Testis (tissue), 3 donors: ENCODE data around the gene EPHA4. TPM values are rescaled to one million over a fixed set of nuclear protein-coding genes. Genes with fewer than 3 reads are reported as not detected.

Experiments
- DNase-seq: peaks from one replicate; pipeline ENCODE4 v3.0.0-alpha.2; 2019
- H3K27ac ChIP-seq, 2 donors: fragments of 200-600 bp; sonication (generic); one replicate each; pipeline ENCODE4 v1.5.1; 2019
- H3K27me3 ChIP-seq: fragments of 200-600 bp; sonication (generic); one replicate; pipeline ENCODE4 v1.5.1; 2019
- H3K36me3 ChIP-seq: fragments of 200-600 bp; sonication (generic); one replicate; pipeline ENCODE4 v1.5.1; 2017; ENCODE audit warnings: low read depth; ENCODE audit errors: missing control alignments
- H3K4me1 ChIP-seq: fragments of 200-600 bp; sonication (generic); one replicate; pipeline ENCODE4 v1.5.1; 2019
- H3K4me3 ChIP-seq, 2 donors: fragments of 200-600 bp; sonication (generic); one replicate each; pipeline ENCODE4 v1.5.1; 2017 to 2019
- H3K9me3 ChIP-seq: fragments of 200-600 bp; sonication (generic); one replicate; pipeline ENCODE4 v1.5.1; 2017
- POLR2A ChIP-seq: fragments of 450-650 bp; IDR thresholded peaks from one replicate; pipeline ENCODE4 v1.6.1; 2017; ENCODE audit warnings: antibody characterized with exemption, mild to moderate bottlenecking, moderate library complexity
- WGBS, 2 donors: methylation state at CpG; one replicate each; pipeline ENCODE4 v1.1.5; 2018; 5-methylcytosine and 5-hydroxymethylcytosine counted together
- intact Hi-C: fragments of 100-400 bp; cut with DNase I; formaldehyde crosslinking; loops from one replicate; pipeline ENCODE4 v1.15.1; 2023; ENCODE audit warnings: low total_unique reads
- polyA plus RNA-seq: library from polyadenylated mRNA; stranded (reverse); fragments of 350-450 nt; fragmentation: Illumina TruSeq; extraction: RNeasy Lipid Tissue Mini Kit (QIAGEN cat#74804); gene quantifications from one replicate; pipeline ENCODE4 v1.2.3, GENCODE V29; 2014; ENCODE audit warnings: low read depth, low replicate concordance; ENCODE audit not compliant: insufficient read depth
- total RNA-seq, 2 donors: library from RNA; depleted of rRNA; stranded (reverse); fragments of >200 nt; gene quantifications; one replicate each; pipeline ENCODE4 v1.2.3, GENCODE V29; 2016
- TF ChIP-seq, protein P1 (sequence below), 3 experiments: fragments of 450-650 bp in 2 of 3; fragments of 200-600 bp in 1 of 3; sonication (generic) in 1 of 3; IDR thresholded peaks; one replicate each; pipeline ENCODE4 v1.5.1; 2016 to 2019; ENCODE audit warnings: antibody characterized with exemption in 3 of 3, mild to moderate bottlenecking in 2 of 3, moderate library complexity in 1 of 3

Gene EPHA4
- total and polyA plus RNA-seq, 3 donors from 2014 or later: 47.4 to 139 (median 134) TPM

DNA sequence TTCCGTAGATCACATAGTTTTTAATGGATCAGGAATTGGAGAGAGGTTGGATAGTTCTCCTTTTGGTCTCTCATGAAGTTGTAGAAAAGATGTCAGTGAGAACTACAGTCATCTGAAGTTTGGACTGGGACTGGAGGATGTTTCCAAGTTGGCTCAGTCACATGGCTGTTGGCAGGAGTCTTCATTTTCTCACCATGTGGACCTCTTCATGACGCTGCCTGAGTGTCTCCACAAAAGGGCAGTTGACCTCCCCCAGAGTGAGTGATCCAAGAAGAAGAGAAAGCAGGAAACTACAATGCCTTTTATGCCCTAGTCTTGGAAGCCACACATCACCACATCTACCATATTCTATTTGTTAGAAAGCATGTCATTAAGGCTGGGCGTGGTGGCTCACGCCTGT lies 171.7 kb downstream of the EPHA4 start:
- Histone ChIP-seq H3K27ac (no peak overlapping the region), H3K4me3 (no peak overlapping the region), H3K27me3 (no peaks in the 10 kb centered on the region), H3K4me1 (no peaks in the 10 kb centered on the region), H3K36me3 (no peaks in the 10 kb centered on the region), H3K9me3 (no peaks in the 10 kb centered on the region)
- intact Hi-C loops: no loop called here
- DNase-seq: no peak
- TF ChIP-seq, protein P1, sequence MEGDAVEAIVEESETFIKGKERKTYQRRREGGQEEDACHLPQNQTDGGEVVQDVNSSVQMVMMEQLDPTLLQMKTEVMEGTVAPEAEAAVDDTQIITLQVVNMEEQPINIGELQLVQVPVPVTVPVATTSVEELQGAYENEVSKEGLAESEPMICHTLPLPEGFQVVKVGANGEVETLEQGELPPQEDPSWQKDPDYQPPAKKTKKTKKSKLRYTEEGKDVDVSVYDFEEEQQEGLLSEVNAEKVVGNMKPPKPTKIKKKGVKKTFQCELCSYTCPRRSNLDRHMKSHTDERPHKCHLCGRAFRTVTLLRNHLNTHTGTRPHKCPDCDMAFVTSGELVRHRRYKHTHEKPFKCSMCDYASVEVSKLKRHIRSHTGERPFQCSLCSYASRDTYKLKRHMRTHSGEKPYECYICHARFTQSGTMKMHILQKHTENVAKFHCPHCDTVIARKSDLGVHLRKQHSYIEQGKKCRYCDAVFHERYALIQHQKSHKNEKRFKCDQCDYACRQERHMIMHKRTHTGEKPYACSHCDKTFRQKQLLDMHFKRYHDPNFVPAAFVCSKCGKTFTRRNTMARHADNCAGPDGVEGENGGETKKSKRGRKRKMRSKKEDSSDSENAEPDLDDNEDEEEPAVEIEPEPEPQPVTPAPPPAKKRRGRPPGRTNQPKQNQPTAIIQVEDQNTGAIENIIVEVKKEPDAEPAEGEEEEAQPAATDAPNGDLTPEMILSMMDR (IDR thresholded peaks at IDR 0.05): no peak
- no peak for TF ChIP-seq POLR2A
- 86 to 92% methylated on average over 4 of the region's 4 CpGs for WGBS, 2 donors

DNA sequence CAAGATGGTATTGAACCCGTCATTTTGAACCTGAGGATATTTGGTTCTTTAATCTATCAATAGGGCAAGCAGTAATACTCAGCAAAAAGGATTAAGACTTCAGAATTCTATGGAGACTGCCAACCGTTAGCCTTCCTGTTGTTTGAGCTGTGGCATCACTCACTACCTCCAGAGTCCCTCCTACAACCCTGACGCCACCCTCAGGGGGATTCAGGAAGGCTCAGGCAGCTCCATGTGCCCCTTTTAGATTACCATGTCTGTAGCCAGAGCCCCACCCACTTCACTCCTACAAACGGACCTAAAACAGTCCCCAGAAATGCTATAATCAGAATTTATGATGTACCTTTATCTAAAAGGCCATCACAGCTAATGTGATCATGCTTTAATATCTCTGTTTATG lies 172.9 kb downstream of the EPHA4 start:
- Histone ChIP-seq H3K4me1 (no peaks in the 10 kb centered on the region), H3K4me3 (no peak overlapping the region), H3K27me3 (no peaks in the 10 kb centered on the region), H3K9me3 (no peaks in the 10 kb centered on the region), H3K36me3 (no peaks in the 10 kb centered on the region), H3K27ac (no peak overlapping the region)
- intact Hi-C loops: no loop called here
- no peak for DNase-seq
- WGBS, 2 donors: 66 to 75% methylated on average over 4 of the region's 4 CpGs
- TF ChIP-seq POLR2A: no peak
- TF ChIP-seq, protein P1 (IDR thresholded peaks at IDR 0.05): no peak

DNA sequence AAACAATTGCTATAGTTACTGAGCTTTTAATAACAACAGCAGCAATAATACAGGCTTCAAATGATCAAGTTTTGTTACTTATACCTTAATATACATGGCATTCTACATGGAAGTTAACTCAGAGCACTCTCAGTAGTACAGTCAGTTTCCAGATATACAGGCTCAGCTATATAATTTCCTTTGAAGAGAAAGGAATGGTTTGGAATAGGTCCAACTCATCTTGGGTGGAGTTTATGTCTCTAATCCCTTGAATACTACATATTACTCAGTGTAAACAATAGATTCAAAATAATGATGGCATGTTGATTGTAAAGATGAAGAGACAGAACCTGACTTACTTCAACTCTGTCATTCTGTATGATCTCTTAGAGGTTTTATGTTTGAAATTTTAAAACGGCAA lies 174.9 kb downstream of the EPHA4 start:
- intact Hi-C loops: no loop called here
- no peak for TF ChIP-seq POLR2A
- TF ChIP-seq, protein P1 (IDR thresholded peaks at IDR 0.05): no peak
- no peaks in the 10 kb centered on the region for H3K9me3 ChIP-seq
- no peaks in the 10 kb centered on the region for H3K27me3 ChIP-seq
- no peaks in the 10 kb centered on the region for H3K4me1 ChIP-seq
- DNase-seq: no peak
- no peak overlapping the region for H3K27ac ChIP-seq
- no peak overlapping the region for H3K4me3 ChIP-seq
- WGBS, 2 donors: 85 to 93% methylated on average over 1 of the region's 1 CpG
- no peaks in the 10 kb centered on the region for H3K36me3 ChIP-seq

DNA sequence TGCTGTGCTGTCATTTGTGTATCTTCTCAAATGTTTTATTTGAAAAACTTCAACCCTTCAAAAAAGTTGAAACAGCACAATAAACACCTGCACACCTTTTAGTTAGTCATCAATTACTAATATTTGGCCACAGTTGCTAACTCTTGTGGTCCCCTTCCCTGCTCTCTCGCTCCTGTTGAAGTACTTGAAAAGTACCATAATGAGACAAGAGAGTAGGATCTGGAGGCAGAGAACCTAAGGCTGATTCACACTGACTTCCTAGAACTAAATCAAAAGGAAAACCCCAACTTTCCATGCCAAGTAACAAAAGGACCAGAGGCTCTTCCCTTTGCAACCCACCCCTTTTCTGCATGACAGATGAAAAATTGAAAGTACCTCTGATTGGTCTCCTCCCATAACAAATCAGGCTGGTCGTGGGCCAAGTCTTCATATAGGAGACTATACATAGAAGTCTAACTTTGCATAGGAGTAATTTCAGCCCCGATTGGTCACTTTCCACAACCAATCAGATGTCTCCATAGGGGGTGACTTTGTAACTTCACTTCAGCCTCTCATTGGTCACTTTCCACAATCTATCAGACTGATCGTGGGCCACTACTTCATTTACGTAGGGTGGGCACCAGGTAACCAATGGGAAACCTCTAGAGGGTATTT lies 179.7 kb downstream of the EPHA4 start:
- Histone ChIP-seq H3K27ac (no peak overlapping the region), H3K27me3 (no peaks in the 10 kb centered on the region), H3K4me1 (no peaks in the 10 kb centered on the region), H3K9me3 (no peaks in the 10 kb centered on the region), H3K36me3 (no peaks in the 10 kb centered on the region), H3K4me3 (no peak overlapping the region)
- WGBS, 2 donors: 85 to 95% methylated on average over 5 of the region's 5 CpGs
- DNase-seq: no peak
- intact Hi-C loops: no loop called here
- TF ChIP-seq POLR2A: no peak
- TF ChIP-seq, protein P1 (IDR thresholded peaks at IDR 0.05): no peak

DNA sequence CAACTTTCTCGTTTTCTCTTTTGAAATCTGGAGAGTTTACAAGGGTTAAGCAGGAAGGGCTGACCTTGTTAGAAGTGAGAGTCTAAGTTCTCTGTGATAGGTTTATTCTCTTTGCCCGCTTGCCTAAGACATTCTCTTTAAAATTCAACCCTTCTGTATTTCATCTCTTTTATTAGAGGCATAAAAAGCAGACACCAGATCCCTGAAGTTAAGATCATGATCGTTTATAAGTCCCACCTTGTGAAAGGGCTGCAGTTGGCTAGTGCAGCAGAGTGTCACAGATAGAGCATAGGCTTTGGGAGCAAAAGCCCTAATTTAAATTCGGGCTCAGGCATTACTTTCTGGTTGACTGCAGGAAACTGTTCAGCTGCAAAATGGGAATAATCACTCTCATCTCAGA lies 181.2 kb downstream of the EPHA4 start:
- Histone ChIP-seq H3K9me3 (no peaks in the 10 kb centered on the region), H3K4me1 (no peaks in the 10 kb centered on the region), H3K27me3 (no peaks in the 10 kb centered on the region), H3K36me3 (no peaks in the 10 kb centered on the region), H3K4me3 (no peak overlapping the region), H3K27ac (no peak overlapping the region)
- TF ChIP-seq, protein P1 (IDR thresholded peaks at IDR 0.05): no peak
- no peak for TF ChIP-seq POLR2A
- WGBS, 2 donors: 77 to 80% methylated on average over 4 of the region's 4 CpGs
- intact Hi-C loops: no loop called here
- DNase-seq: no peak
